HEK293 (cell line): ENCODE results near the gene QSER1.

Experiments used
- CTCF ChIA-PET: fragments of 350-600 bp; formaldehyde crosslinking; extraction: SDS; loops from one replicate; lab custom pipeline; 2021; ENCODE audit warnings: antibody characterized with exemption; lab: Yijun Ruan, JAX
- POLR2A ChIA-PET: fragments of 300-600 bp; formaldehyde crosslinking; extraction: SDS; loops from one replicate; lab custom pipeline; 2020; ENCODE audit warnings: antibody characterized with exemption, inconsistent platforms; lab: Yijun Ruan, JAX
- H3K27ac ChIP-seq: fragments of 200-500 bp; sonication (Bioruptor generic); 2 replicates; pipeline ENCODE4 v1.5.1; 2014; ENCODE audit warnings: low read depth, low read length, control low read depth, inconsistent platforms; ENCODE audit errors: extremely low read depth
- H3K36me3 ChIP-seq, 2 experiments: fragments of 200-500 bp in 1 of 2; sonication (Bioruptor generic) in 1 of 2; 1 replicate in 1 of 2; 2 replicates in 1 of 2; pipeline ENCODE4 v1.5.1; 2014 to 2017; ENCODE audit warnings: inconsistent platforms in 2 of 2, low read length in 2 of 2; ENCODE audit not compliant: control insufficient read depth in 2 of 2, insufficient read depth in 1 of 2
- H3K4me1 ChIP-seq: fragments of 200-500 bp; sonication (Bioruptor generic); 2 replicates; pipeline ENCODE4 v1.5.1; 2014; ENCODE audit warnings: mild to moderate bottlenecking, low read length, inconsistent platforms; ENCODE audit not compliant: control insufficient read depth, insufficient read depth
- H3K4me3 ChIP-seq: 2 replicates; pipeline ENCODE4 v1.5.1; 2011; ENCODE audit warnings: low read depth, mild to moderate bottlenecking, control low read depth, low read length, moderate library complexity
- H3K9me3 ChIP-seq: fragments of 200-500 bp; sonication (Bioruptor generic); 2 replicates; pipeline ENCODE4 v1.5.1; 2014; ENCODE audit warnings: low read depth, low read length, inconsistent platforms; ENCODE audit not compliant: control insufficient read depth, insufficient read depth
- BCL11B ChIP-seq: fragments of 450-650 bp; formaldehyde crosslinking; IDR thresholded peaks from 2 replicates; pipeline ENCODE4 v1.5.1; 2016; ENCODE audit warnings: low read depth, missing biosample characterization, missing genetic modification characterization
- GFI1B ChIP-seq: fragments of 450-650 bp; formaldehyde crosslinking; IDR thresholded peaks from 2 replicates; pipeline ENCODE4 v1.5.1; 2016; ENCODE audit warnings: missing biosample characterization, missing genetic modification characterization
- PRDM2 ChIP-seq: fragments of 450-650 bp; formaldehyde crosslinking; IDR thresholded peaks from 2 replicates; pipeline ENCODE4 v1.5.1; 2016; ENCODE audit warnings: missing biosample characterization, missing genetic modification characterization, borderline replicate concordance
- SP7 ChIP-seq: fragments of 450-650 bp; formaldehyde crosslinking; IDR thresholded peaks from 2 replicates; pipeline ENCODE4 v1.5.1; 2016; ENCODE audit warnings: missing biosample characterization, missing genetic modification characterization
- YY2 ChIP-seq: fragments of 450-650 bp; formaldehyde crosslinking; IDR thresholded peaks from 2 replicates; pipeline ENCODE4 v1.5.1; 2016; ENCODE audit warnings: missing biosample characterization, missing genetic modification characterization
- ZBTB21 ChIP-seq: fragments of 450-650 bp; formaldehyde crosslinking; IDR thresholded peaks from 2 replicates; pipeline ENCODE4 v1.5.1; 2017; ENCODE audit warnings: missing biosample characterization, missing genetic modification characterization
- ZNF132 ChIP-seq: fragments of 450-650 bp; formaldehyde crosslinking; IDR thresholded peaks from 2 replicates; pipeline ENCODE4 v1.5.1; 2017; ENCODE audit warnings: missing biosample characterization, missing genetic modification characterization, borderline replicate concordance
- ZNF214 ChIP-seq: fragments of 450-650 bp; formaldehyde crosslinking; IDR thresholded peaks from 2 replicates; pipeline ENCODE4 v1.5.1; 2017; ENCODE audit warnings: missing biosample characterization, mild to moderate bottlenecking, missing genetic modification characterization, borderline replicate concordance
- ZNF24 ChIP-seq: fragments of 450-650 bp; formaldehyde crosslinking; IDR thresholded peaks from 2 replicates; pipeline ENCODE4 v1.5.1; 2016; ENCODE audit warnings: missing biosample characterization, missing genetic modification characterization
- ZNF433 ChIP-seq: fragments of 450-650 bp; formaldehyde crosslinking; IDR thresholded peaks from 2 replicates; pipeline ENCODE4 v1.5.1; 2016; ENCODE audit warnings: missing biosample characterization, missing genetic modification characterization, low read depth
- ZNF660 ChIP-seq: fragments of 450-650 bp; IDR thresholded peaks from 2 replicates; pipeline ENCODE4 v1.5.1; 2018; ENCODE audit warnings: missing biosample characterization, mild to moderate bottlenecking, missing genetic modification characterization
- ZNF830 ChIP-seq: fragments of 450-650 bp; IDR thresholded peaks from 2 replicates; pipeline ENCODE4 v1.5.0; 2018; ENCODE audit warnings: missing biosample characterization, missing genetic modification characterization, low read depth, mild to moderate bottlenecking, moderate library complexity
- ZSCAN23 ChIP-seq: fragments of 450-650 bp; formaldehyde crosslinking; IDR thresholded peaks from 2 replicates; pipeline ENCODE4 v1.5.1; 2016; ENCODE audit warnings: missing biosample characterization, missing genetic modification characterization
- TF ChIP-seq, protein P1 (sequence below): fragments of 450-650 bp; formaldehyde crosslinking; IDR thresholded peaks from 2 replicates; pipeline ENCODE4 v1.5.1; 2016; ENCODE audit warnings: missing biosample characterization, missing genetic modification characterization
- TF ChIP-seq, protein P2 (sequence below): fragments of 450-650 bp; formaldehyde crosslinking; IDR thresholded peaks from 2 replicates; pipeline ENCODE4 v1.5.1; 2016; ENCODE audit warnings: missing biosample characterization, missing genetic modification characterization, borderline replicate concordance
- TF ChIP-seq, protein P3 (sequence below): fragments of 450-650 bp; formaldehyde crosslinking; IDR thresholded peaks from 2 replicates; pipeline ENCODE4 v1.5.1; 2016; ENCODE audit warnings: missing biosample characterization, missing genetic modification characterization
- TF ChIP-seq, protein P4 (sequence below): fragments of 450-650 bp; formaldehyde crosslinking; IDR thresholded peaks from 2 replicates; pipeline ENCODE4 v1.5.1; 2016; ENCODE audit warnings: missing biosample characterization, missing genetic modification characterization

Gene QSER1

DNA sequence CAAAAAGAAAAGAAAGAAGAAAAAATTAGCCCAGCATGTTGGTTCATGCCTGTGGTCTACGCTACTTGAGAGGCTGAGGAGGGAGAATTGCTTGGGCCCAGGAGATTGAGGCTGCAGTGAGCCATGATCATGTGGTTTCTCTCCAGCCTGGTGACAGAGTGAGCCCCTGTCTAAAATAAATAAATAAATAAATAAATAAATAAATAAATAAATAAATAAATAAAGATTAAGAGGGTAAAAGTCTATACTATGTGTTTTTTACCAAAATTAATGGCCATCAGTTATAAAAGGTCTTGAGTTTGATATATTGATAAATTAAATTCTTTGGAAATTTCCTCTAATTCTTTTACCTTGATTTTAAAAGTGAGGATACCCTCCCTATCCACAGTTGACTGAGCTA lies 97.9 kb downstream of the QSER1 start (continued):
- TF ChIP-seq YY2 (tag by site-specific recombination) (no peak), ZNF830 (no peak), ZNF132 (tag by site-specific recombination) (no peak), ZNF214 (no peak)
- TF ChIP-seq, protein P1, sequence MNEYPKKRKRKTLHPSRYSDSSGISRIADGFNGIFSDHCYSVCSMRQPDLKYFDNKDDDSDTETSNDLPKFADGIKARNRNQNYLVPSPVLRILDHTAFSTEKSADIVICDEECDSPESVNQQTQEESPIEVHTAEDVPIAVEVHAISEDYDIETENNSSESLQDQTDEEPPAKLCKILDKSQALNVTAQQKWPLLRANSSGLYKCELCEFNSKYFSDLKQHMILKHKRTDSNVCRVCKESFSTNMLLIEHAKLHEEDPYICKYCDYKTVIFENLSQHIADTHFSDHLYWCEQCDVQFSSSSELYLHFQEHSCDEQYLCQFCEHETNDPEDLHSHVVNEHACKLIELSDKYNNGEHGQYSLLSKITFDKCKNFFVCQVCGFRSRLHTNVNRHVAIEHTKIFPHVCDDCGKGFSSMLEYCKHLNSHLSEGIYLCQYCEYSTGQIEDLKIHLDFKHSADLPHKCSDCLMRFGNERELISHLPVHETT (tag by site-specific recombination), result no peak

DNA sequence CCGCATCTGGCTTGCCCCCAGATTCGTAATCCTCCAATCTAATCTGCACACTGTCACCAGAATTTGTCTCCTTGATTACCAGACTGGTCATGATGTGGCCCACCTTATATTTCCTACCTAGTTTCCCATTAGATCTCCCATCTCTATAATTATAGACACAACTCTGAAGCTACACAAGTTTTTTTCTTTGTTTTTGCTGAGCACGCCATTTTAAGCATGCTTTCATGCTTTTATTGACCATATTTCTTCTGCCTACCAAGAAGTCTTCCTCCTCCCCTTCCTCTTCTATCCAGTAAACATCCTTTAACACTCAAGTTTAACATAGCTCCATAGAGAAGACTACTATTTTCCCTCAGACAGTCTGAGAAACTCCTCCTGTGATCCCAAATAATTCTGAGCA lies 98.8 kb downstream of the QSER1 start:
- H3K9me3 ChIP-seq, result no peaks in the 10 kb centered on the region
- POLR2A ChIA-PET, result no interaction called here
- no peaks in the 10 kb centered on the region for H3K4me1 ChIP-seq
- H3K36me3 ChIP-seq, result no peaks in the 10 kb centered on the region
- H3K4me3 ChIP-seq, result no peak overlapping the region
- no peak overlapping the region for H3K27ac ChIP-seq
- CTCF ChIA-PET, result no interaction called here
- TF ChIP-seq ZSCAN23 (tag by site-specific recombination) (no peak), ZNF660 (no peak), SP7 (tag by site-specific recombination) (no peak), BCL11B (tag by site-specific recombination) (no peak), ZNF24 (tag by site-specific recombination) (no peak), ZBTB21 (tag by site-specific recombination) (no peak), PRDM2 (no peak), GFI1B (no peak), ZNF433 (tag by site-specific recombination) (no peak)
- TF ChIP-seq, protein P1 (tag by site-specific recombination), result no peak
- TF ChIP-seq, protein P2, sequence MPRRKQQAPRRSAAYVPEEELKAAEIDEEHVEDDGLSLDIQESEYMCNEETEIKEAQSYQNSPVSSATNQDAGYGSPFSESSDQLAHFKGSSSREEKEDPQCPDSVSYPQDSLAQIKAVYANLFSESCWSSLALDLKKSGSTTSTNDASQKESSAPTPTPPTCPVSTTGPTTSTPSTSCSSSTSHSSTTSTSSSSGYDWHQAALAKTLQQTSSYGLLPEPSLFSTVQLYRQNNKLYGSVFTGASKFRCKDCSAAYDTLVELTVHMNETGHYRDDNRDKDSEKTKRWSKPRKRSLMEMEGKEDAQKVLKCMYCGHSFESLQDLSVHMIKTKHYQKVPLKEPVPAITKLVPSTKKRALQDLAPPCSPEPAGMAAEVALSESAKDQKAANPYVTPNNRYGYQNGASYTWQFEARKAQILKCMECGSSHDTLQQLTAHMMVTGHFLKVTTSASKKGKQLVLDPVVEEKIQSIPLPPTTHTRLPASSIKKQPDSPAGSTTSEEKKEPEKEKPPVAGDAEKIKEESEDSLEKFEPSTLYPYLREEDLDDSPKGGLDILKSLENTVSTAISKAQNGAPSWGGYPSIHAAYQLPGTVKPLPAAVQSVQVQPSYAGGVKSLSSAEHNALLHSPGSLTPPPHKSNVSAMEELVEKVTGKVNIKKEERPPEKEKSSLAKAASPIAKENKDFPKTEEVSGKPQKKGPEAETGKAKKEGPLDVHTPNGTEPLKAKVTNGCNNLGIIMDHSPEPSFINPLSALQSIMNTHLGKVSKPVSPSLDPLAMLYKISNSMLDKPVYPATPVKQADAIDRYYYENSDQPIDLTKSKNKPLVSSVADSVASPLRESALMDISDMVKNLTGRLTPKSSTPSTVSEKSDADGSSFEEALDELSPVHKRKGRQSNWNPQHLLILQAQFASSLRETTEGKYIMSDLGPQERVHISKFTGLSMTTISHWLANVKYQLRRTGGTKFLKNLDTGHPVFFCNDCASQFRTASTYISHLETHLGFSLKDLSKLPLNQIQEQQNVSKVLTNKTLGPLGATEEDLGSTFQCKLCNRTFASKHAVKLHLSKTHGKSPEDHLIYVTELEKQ (tag by site-specific recombination), result no peak
- TF ChIP-seq, protein P3, sequence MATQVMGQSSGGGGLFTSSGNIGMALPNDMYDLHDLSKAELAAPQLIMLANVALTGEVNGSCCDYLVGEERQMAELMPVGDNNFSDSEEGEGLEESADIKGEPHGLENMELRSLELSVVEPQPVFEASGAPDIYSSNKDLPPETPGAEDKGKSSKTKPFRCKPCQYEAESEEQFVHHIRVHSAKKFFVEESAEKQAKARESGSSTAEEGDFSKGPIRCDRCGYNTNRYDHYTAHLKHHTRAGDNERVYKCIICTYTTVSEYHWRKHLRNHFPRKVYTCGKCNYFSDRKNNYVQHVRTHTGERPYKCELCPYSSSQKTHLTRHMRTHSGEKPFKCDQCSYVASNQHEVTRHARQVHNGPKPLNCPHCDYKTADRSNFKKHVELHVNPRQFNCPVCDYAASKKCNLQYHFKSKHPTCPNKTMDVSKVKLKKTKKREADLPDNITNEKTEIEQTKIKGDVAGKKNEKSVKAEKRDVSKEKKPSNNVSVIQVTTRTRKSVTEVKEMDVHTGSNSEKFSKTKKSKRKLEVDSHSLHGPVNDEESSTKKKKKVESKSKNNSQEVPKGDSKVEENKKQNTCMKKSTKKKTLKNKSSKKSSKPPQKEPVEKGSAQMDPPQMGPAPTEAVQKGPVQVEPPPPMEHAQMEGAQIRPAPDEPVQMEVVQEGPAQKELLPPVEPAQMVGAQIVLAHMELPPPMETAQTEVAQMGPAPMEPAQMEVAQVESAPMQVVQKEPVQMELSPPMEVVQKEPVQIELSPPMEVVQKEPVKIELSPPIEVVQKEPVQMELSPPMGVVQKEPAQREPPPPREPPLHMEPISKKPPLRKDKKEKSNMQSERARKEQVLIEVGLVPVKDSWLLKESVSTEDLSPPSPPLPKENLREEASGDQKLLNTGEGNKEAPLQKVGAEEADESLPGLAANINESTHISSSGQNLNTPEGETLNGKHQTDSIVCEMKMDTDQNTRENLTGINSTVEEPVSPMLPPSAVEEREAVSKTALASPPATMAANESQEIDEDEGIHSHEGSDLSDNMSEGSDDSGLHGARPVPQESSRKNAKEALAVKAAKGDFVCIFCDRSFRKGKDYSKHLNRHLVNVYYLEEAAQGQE (tag by site-specific recombination), result no peak
- TF ChIP-seq, protein P4, sequence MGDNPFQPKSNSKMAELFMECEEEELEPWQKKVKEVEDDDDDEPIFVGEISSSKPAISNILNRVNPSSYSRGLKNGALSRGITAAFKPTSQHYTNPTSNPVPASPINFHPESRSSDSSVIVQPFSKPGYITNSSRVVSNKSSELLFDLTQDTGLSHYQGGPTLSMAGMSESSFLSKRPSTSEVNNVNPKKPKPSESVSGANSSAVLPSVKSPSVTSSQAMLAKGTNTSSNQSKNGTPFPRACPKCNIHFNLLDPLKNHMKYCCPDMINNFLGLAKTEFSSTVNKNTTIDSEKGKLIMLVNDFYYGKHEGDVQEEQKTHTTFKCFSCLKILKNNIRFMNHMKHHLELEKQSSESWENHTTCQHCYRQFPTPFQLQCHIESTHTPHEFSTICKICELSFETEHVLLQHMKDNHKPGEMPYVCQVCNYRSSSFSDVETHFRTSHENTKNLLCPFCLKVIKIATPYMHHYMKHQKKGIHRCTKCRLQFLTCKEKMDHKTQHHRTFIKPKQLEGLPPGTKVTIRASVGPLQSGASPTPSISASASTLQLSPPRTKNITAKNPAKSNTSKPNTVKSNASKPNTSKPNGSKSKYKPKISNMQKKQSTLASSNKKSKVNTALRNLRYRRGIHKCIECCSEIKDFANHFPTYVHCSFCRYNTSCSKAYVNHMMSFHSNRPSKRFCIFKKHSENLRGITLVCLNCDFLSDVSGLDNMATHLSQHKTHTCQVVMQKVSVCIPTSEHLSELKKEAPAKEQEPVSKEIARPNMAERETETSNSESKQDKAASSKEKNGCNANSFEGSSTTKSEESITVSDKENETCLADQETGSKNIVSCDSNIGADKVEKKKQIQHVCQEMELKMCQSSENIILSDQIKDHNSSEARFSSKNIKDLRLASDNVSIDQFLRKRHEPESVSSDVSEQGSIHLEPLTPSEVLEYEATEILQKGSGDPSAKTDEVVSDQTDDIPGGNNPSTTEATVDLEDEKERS (tag by site-specific recombination), result no peak
